H9 (cell line): ENCODE data around the gene NFKB2. TPM values are rescaled to one million over a fixed set of nuclear protein-coding genes. Genes with fewer than 3 reads are reported as not detected.

Experiments
- DNase-seq: peaks from one replicate; pipeline ENCODE4 v3.0.0-alpha.2; 2017
- H2AFZ ChIP-seq: one replicate; pipeline ENCODE4 v1.6.1; 2013; ENCODE audit warnings: mild to moderate bottlenecking, low read length, control low read depth, moderate library complexity
- H2AK5ac ChIP-seq: 2 replicates; pipeline ENCODE4 v1.6.1; 2013; ENCODE audit warnings: low read length, control low read depth, mixed read lengths; ENCODE audit not compliant: insufficient read length
- H2BK120ac ChIP-seq: one replicate; pipeline ENCODE4 v1.6.1; 2013; ENCODE audit warnings: low read depth, mild to moderate bottlenecking, low read length, control low read depth, inconsistent platforms; ENCODE audit not compliant: poor library complexity, severe bottlenecking
- H2BK12ac ChIP-seq: 2 replicates; pipeline ENCODE4 v1.6.1; 2013; ENCODE audit warnings: low read length, control low read depth, mixed read lengths, low read depth; ENCODE audit not compliant: insufficient read length
- H2BK15ac ChIP-seq: 2 replicates; pipeline ENCODE4 v1.6.1; 2013; ENCODE audit warnings: low read depth, low read length, control low read depth
- H2BK20ac ChIP-seq: one replicate; pipeline ENCODE4 v1.6.1; 2013; ENCODE audit warnings: low read depth, mild to moderate bottlenecking, low read length, control low read depth, inconsistent platforms; ENCODE audit not compliant: poor library complexity, severe bottlenecking
- H2BK5ac ChIP-seq: 2 replicates; pipeline ENCODE4 v1.6.1; 2013; ENCODE audit warnings: low read length, control low read depth, mixed read lengths; ENCODE audit not compliant: insufficient read length
- H3K14ac ChIP-seq: 2 replicates; pipeline ENCODE4 v1.6.1; 2013; ENCODE audit warnings: low read length, control low read depth; ENCODE audit not compliant: insufficient read depth
- H3K18ac ChIP-seq: 2 replicates; pipeline ENCODE4 v1.6.1; 2013; ENCODE audit warnings: low read depth, mild to moderate bottlenecking, mixed read lengths, low read length, control low read depth; ENCODE audit not compliant: insufficient read length
- H3K23ac ChIP-seq: 2 replicates; pipeline ENCODE4 v1.6.1; 2013; ENCODE audit warnings: low read length, control low read depth, mixed read lengths, low read depth; ENCODE audit not compliant: insufficient read length
- H3K23me2 ChIP-seq: 2 replicates; pipeline ENCODE4 v1.6.1; 2013; ENCODE audit warnings: low read depth, mild to moderate bottlenecking, mixed read lengths, low read length, control low read depth; ENCODE audit not compliant: insufficient read length, poor library complexity, severe bottlenecking
- H3K27ac ChIP-seq: 2 replicates; pipeline ENCODE4 v1.5.1; 2013; ENCODE audit warnings: low read length, control low read depth, mixed read lengths, low read depth; ENCODE audit not compliant: insufficient read length
- H3K27me3 ChIP-seq: 2 replicates; pipeline ENCODE4 v1.6.1; 2013; ENCODE audit warnings: low read length, control low read depth, inconsistent platforms; ENCODE audit not compliant: insufficient read depth
- H3K4ac ChIP-seq: 2 replicates; pipeline ENCODE4 v1.6.1; 2013; ENCODE audit warnings: low read depth, mild to moderate bottlenecking, control low read depth, inconsistent platforms, low read length, moderate library complexity
- H3K4me1 ChIP-seq: 2 replicates; pipeline ENCODE4 v1.6.1; 2013; ENCODE audit warnings: low read length, control low read depth, inconsistent platforms; ENCODE audit not compliant: insufficient read depth
- H3K4me2 ChIP-seq: 2 replicates; pipeline ENCODE4 v1.6.1; 2013; ENCODE audit warnings: low read length, control low read depth, mixed read lengths; ENCODE audit not compliant: insufficient read length, insufficient read depth
- H3K56ac ChIP-seq: 2 replicates; pipeline ENCODE4 v1.6.1; 2013; ENCODE audit warnings: low read depth, mild to moderate bottlenecking, mixed read lengths, low read length, control low read depth; ENCODE audit not compliant: insufficient read length
- H3K79me1 ChIP-seq: 2 replicates; pipeline ENCODE4 v1.6.1; 2013; ENCODE audit warnings: low read depth, mild to moderate bottlenecking, moderate library complexity, low read length, control low read depth, inconsistent platforms; ENCODE audit not compliant: insufficient read depth, poor library complexity, severe bottlenecking
- H3K79me2 ChIP-seq: 2 replicates; pipeline ENCODE4 v1.6.1; 2013; ENCODE audit warnings: low read length, control low read depth, inconsistent platforms; ENCODE audit not compliant: insufficient read depth
- H3K9ac ChIP-seq: 2 replicates; pipeline ENCODE4 v1.6.1; 2013; ENCODE audit warnings: low read length, control low read depth, mixed read lengths; ENCODE audit not compliant: insufficient read length; ENCODE audit errors: extremely low read depth
- H3K9me3 ChIP-seq: one replicate; pipeline ENCODE4 v1.6.1; 2013; ENCODE audit warnings: low read depth, low read length, inconsistent platforms; ENCODE audit not compliant: control insufficient read depth
- H3T11ph ChIP-seq: one replicate; pipeline ENCODE4 v1.6.1; 2013; ENCODE audit warnings: mild to moderate bottlenecking, low read length, control low read depth, inconsistent platforms
- H4K20me1 ChIP-seq: one replicate; pipeline ENCODE4 v1.6.1; 2013; ENCODE audit not compliant: control insufficient read depth, insufficient read length, insufficient read depth
- H4K5ac ChIP-seq: 2 replicates; pipeline ENCODE4 v1.6.1; 2013; ENCODE audit warnings: low read depth, mild to moderate bottlenecking, mixed read lengths, low read length, control low read depth; ENCODE audit not compliant: insufficient read length
- H4K8ac ChIP-seq: replicated peaks from 2 replicates; pipeline ENCODE4 v1.6.1; 2013; ENCODE audit warnings: low read length, control low read depth, mixed read lengths, low read depth; ENCODE audit not compliant: insufficient read length
- H4K91ac ChIP-seq: 2 replicates; pipeline ENCODE4 v1.6.1; 2013; ENCODE audit warnings: low read depth, mild to moderate bottlenecking, moderate library complexity, mixed read lengths, low read length, control low read depth; ENCODE audit not compliant: insufficient read length
- H3K27ac Mint-ChIP-seq, 3 experiments: 2 replicates in 2 of 3; 3 replicates in 1 of 3; pipeline ENCODE4 v1.8.0; 2020 to 2021; ENCODE audit warnings: mixed read lengths in 3 of 3, mild to moderate bottlenecking in 1 of 3, moderate library complexity in 1 of 3
- H3K27me3 Mint-ChIP-seq: 2 replicates; pipeline ENCODE4 v1.8.0; 2021; ENCODE audit warnings: low read depth, mild to moderate bottlenecking, moderate library complexity, mixed read lengths
- H3K36me3 Mint-ChIP-seq, 3 experiments: 2 replicates in 2 of 3; 3 replicates in 1 of 3; pipeline ENCODE4 v1.8.0; 2020 to 2021; ENCODE audit warnings: low read depth in 3 of 3, mixed read lengths in 3 of 3; ENCODE audit not compliant: insufficient read depth in 1 of 3
- H3K4me1 Mint-ChIP-seq, 2 experiments: 2 replicates each; pipeline ENCODE4 v1.8.0; 2020; ENCODE audit warnings: mixed read lengths in 2 of 2
- H3K4me3 Mint-ChIP-seq, 2 experiments: 2 replicates in 1 of 2; 3 replicates in 1 of 2; pipeline ENCODE4 v1.8.0; 2020 to 2021; ENCODE audit warnings: mild to moderate bottlenecking in 2 of 2, mixed read lengths in 2 of 2, moderate library complexity in 1 of 2
- H3K9me3 Mint-ChIP-seq, 2 experiments: 2 replicates in 1 of 2; 3 replicates in 1 of 2; pipeline ENCODE4 v1.8.0; 2020; ENCODE audit warnings: mild to moderate bottlenecking in 2 of 2, mixed read lengths in 2 of 2, moderate library complexity in 1 of 2
- WGBS: extraction: QIAGEN DNeasy Blood & Tissue Kit; methylation state at CpG from one replicate; pipeline ENCODE4 v1.1.7; 2013; ENCODE audit warnings: missing lambda C conversion rate, low lambda C conversion rate, mixed read lengths; ENCODE audit not compliant: insufficient read length; ENCODE audit errors: extremely low coverage; 5-methylcytosine and 5-hydroxymethylcytosine counted together
- total RNA-seq: library from RNA; stranded (reverse); gene quantifications from 2 replicates; pipeline ENCODE4 v1.2.1, GENCODE V29; 2021
- TF ChIP-seq, protein P1 (sequence below): fragments of 200-600 bp; sonication (generic); conservative IDR thresholded peaks from 3 replicates; pipeline ENCODE4 v1.8.0; 2021; ENCODE audit warnings: antibody characterized with exemption, mild to moderate bottlenecking

NFKB2 gene
- total RNA-seq, 1 experiment from 2014 or later, result 23.7 TPM

- H3K9ac ChIP-seq, result no peak overlapping the region
- no peak overlapping the region for H4K8ac ChIP-seq
- H3K79me1 ChIP-seq, result no peaks in the 10 kb centered on the region
- no peaks in the 10 kb centered on the region for H3K27me3 ChIP-seq
- H3T11ph ChIP-seq, result no peak overlapping the region
- H2BK120ac ChIP-seq, result no peak overlapping the region
- H3K56ac ChIP-seq, result no peak overlapping the region
- Mint-ChIP-seq H3K27ac (no peak overlapping the region), H3K36me3 (no peaks in the 10 kb centered on the region; a peak in 1 of 7 replicates), H3K4me1 (peaks cover 7% of the 10 kb centered on the region in 2 experiments), H3K4me3 (no peak overlapping the region), H3K27me3 (peaks cover 26% of the 10 kb centered on the region), H3K9me3 (no peaks in the 10 kb centered on the region; a peak in 1 of 5 replicates)
- H2AK5ac ChIP-seq, result no peak overlapping the region
- no peak overlapping the region for H3K18ac ChIP-seq
- H3K79me2 ChIP-seq, result no peaks in the 10 kb centered on the region
- H2BK15ac ChIP-seq, result no peak overlapping the region
- H3K27ac ChIP-seq, result no peak overlapping the region
- H2BK5ac ChIP-seq, result no peak overlapping the region
- no peak overlapping the region for H2BK20ac ChIP-seq
- no peak for DNase-seq
- no CpG with 5 or more reads among the region's 2 CpGs for WGBS
- no peak overlapping the region for H2BK12ac ChIP-seq
- H3K9me3 ChIP-seq, result no peaks in the 10 kb centered on the region
- peaks cover 3% of the 10 kb centered on the region; the same call in 1 of the 2 replicates for H3K4me1 ChIP-seq
- H3K23ac ChIP-seq, result no peak overlapping the region
- TF ChIP-seq, protein P1, sequence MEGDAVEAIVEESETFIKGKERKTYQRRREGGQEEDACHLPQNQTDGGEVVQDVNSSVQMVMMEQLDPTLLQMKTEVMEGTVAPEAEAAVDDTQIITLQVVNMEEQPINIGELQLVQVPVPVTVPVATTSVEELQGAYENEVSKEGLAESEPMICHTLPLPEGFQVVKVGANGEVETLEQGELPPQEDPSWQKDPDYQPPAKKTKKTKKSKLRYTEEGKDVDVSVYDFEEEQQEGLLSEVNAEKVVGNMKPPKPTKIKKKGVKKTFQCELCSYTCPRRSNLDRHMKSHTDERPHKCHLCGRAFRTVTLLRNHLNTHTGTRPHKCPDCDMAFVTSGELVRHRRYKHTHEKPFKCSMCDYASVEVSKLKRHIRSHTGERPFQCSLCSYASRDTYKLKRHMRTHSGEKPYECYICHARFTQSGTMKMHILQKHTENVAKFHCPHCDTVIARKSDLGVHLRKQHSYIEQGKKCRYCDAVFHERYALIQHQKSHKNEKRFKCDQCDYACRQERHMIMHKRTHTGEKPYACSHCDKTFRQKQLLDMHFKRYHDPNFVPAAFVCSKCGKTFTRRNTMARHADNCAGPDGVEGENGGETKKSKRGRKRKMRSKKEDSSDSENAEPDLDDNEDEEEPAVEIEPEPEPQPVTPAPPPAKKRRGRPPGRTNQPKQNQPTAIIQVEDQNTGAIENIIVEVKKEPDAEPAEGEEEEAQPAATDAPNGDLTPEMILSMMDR, result no peak
- H4K20me1 ChIP-seq, result no peaks in the 10 kb centered on the region
- H3K4ac ChIP-seq, result no peak overlapping the region
- no peak overlapping the region for H4K5ac ChIP-seq
- no peak overlapping the region for H2AFZ ChIP-seq
- H4K91ac ChIP-seq, result no peak overlapping the region
- H3K14ac ChIP-seq, result no peak overlapping the region
- H3K23me2 ChIP-seq, result peaks cover 2% of the 10 kb centered on the region
- H3K4me2 ChIP-seq, result no peak overlapping the region
Measured at GRCh38 chr10:102444851-102445250, 49.3 kb downstream of the NFKB2 start.
